Measurements from ENCODE around the gene MRPL14. TPM values are rescaled to one million over a fixed set of nuclear protein-coding genes. Genes with fewer than 3 reads are reported as not detected.

Gene MRPL14
- total and polyA plus RNA-seq, 12 donors = 22.0 to 94.6 (median 49.3) TPM

GRCh38 chr6:44094403-44095242 is 32.6 kb downstream of the MRPL14 start:
- Histone ChIP-seq H3K9me3 (replicated peaks in 1 of 3) (no peaks in the 10 kb centered on the region), H3K27ac (no peak overlapping the region), H3K36me3 (replicated peaks in 1 of 2) (no peaks in the 10 kb centered on the region), H3K4me3 (no peak overlapping the region), H3K4me1 (replicated peaks in 1 of 2) (no peaks in the 10 kb centered on the region), H3K27me3 (no peaks in the 10 kb centered on the region)
- no peak for DNase-seq
- WGBS, 4 donors = 85 to 86% (median 85%) methylated on average over 10 of the region's 10 CpGs
- no peak for TF ChIP-seq CTCF (IDR thresholded peaks at IDR 0.05)
- TF ChIP-seq POLR2A (IDR thresholded peaks at IDR 0.05) = no peak
- intact Hi-C loops (cut with DNase I) = loop anchor here in 1 of 2 donors (5.0 to 10.0 kb wide), 2 partner anchors 140 to 243 kb away; no protein-coding TSS in a partner anchor

GRCh38 chr6:44093750-44094402 is 33.4 kb downstream of the MRPL14 start:
- Histone ChIP-seq H3K4me1 (replicated peaks in 1 of 2) (no peaks in the 10 kb centered on the region), H3K27me3 (no peaks in the 10 kb centered on the region), H3K9me3 (replicated peaks in 1 of 3) (no peaks in the 10 kb centered on the region), H3K27ac (no peak overlapping the region), H3K36me3 (replicated peaks in 1 of 2) (no peaks in the 10 kb centered on the region), H3K4me3 (no peak overlapping the region)
- no peak for DNase-seq
- 85 to 93% (median 91%) methylated on average over 6 of the region's 6 CpGs for WGBS, 4 donors
- intact Hi-C loops (cut with DNase I) = loop anchor here in 1 of 2 donors (10.0 kb wide), 1 partner anchor 141 kb away; no protein-coding TSS in a partner anchor
- no peak for TF ChIP-seq CTCF (IDR thresholded peaks at IDR 0.05)
- no peak for TF ChIP-seq POLR2A (IDR thresholded peaks at IDR 0.05)

- Histone ChIP-seq H3K4me3 (no peak overlapping the region), H3K27ac (no peak overlapping the region), H3K27me3 (no peaks in the 10 kb centered on the region), H3K9me3 (replicated peaks in 1 of 3) (no peaks in the 10 kb centered on the region), H3K4me1 (replicated peaks in 1 of 2) (no peaks in the 10 kb centered on the region), H3K36me3 (replicated peaks in 1 of 2) (no peaks in the 10 kb centered on the region)
- no peak for TF ChIP-seq CTCF (IDR thresholded peaks at IDR 0.05)
- TF ChIP-seq POLR2A (IDR thresholded peaks at IDR 0.05) = no peak
- WGBS, 4 donors = 86 to 93% (median 91%) methylated on average over 3 to 5 of the region's 5 CpGs
- DNase-seq = no peak
- intact Hi-C loops (cut with DNase I) = loop anchor here in 1 of 2 donors (10.0 kb wide), 1 partner anchor 142 kb away; no protein-coding TSS in a partner anchor
These were observed 34.2 kb downstream of the MRPL14 start for GRCh38 chr6:44093066-44093465.

All from adrenal gland (tissue), 12 donors.